B cell (primary cell): ENCODE measurements around the gene HLA-G. TPM values are rescaled to one million over a fixed set of nuclear protein-coding genes. Genes with fewer than 3 reads are reported as not detected.

Experiments
- ATAC-seq: fragments of 200-7000 bp; cut with Tn5 transposase; one replicate; pipeline ENCODE4 v1.10.0; 2021; ENCODE audit warnings: low read depth, mild to moderate bottlenecking, moderate number of reproducible peaks, moderate library complexity
- CTCF ChIA-PET: fragments of 350-600 bp; sonication (Branson Sonifier 250); formaldehyde crosslinking; loops from one replicate; lab custom pipeline; 2021; ENCODE audit warnings: antibody characterized with exemption, inconsistent platforms; lab: Charles Lee
- POLR2A ChIA-PET: fragments of 350-600 bp; sonication (Branson Sonifier 250); formaldehyde crosslinking; loops from one replicate; lab custom pipeline; 2021; ENCODE audit warnings: antibody characterized with exemption; lab: Charles Lee
- DNase-seq: peaks from one replicate; pipeline ENCODE4 v3.0.0; 2013
- H2AFZ ChIP-seq: 2 replicates; pipeline ENCODE4 v1.6.1; 2012; ENCODE audit warnings: mild to moderate bottlenecking, low read depth, low read length; ENCODE audit not compliant: insufficient read depth, poor library complexity, severe bottlenecking
- H3K27ac ChIP-seq, 2 donors: 1 replicate in 1 of 2; 2 replicates in 1 of 2; pipeline ENCODE4 v1.5.1; 2012 to 2013; ENCODE audit warnings: low read length in 2 of 2, mild to moderate bottlenecking in 2 of 2, moderate library complexity in 1 of 2
- H3K27me3 ChIP-seq, 4 experiments: fragments of 200-600 bp in 1 of 4; sonication (generic) in 1 of 4; replicated peaks in 1 of 4; 1 replicate in 2 of 4; 2 replicates in 2 of 4; pipeline versions ENCODE4 v1.6.1 to v1.7.0; 2013 to 2016; ENCODE audit warnings: low read length in 3 of 4, mild to moderate bottlenecking in 2 of 4, mixed read lengths in 1 of 4, moderate library complexity in 1 of 4; ENCODE audit not compliant: insufficient read depth in 4 of 4, control insufficient read depth in 3 of 4; ENCODE audit errors: control extremely low read depth in 1 of 4
- H3K36me3 ChIP-seq, 2 experiments: replicated peaks in 1 of 2; 1 replicate in 1 of 2; 2 replicates in 1 of 2; pipeline versions ENCODE4 v1.6.1 to v1.7.1; 2013; ENCODE audit warnings: low read length in 1 of 2; ENCODE audit not compliant: insufficient read depth in 2 of 2, control insufficient read depth in 1 of 2; ENCODE audit errors: control extremely low read depth in 1 of 2, extremely low read depth in 1 of 2
- H3K4me1 ChIP-seq, 2 donors: fragments of 200-600 bp in 1 of 2; sonication (generic) in 1 of 2; 1 replicate in 1 of 2; 2 replicates in 1 of 2; pipeline versions ENCODE4 v1.5.1 to v1.6.1; 2013 to 2017; ENCODE audit warnings: low read length in 2 of 2; ENCODE audit not compliant: control insufficient read depth in 2 of 2, insufficient read depth in 2 of 2
- H3K4me2 ChIP-seq: replicated peaks from 2 replicates; pipeline ENCODE3; 2012; ENCODE audit warnings: mild to moderate bottlenecking, low read depth, low read length; ENCODE audit not compliant: poor library complexity, severe bottlenecking
- H3K4me3 ChIP-seq, 5 experiments: fragments of 200-600 bp in 1 of 5; sonication (generic) in 1 of 5; 1 replicate in 3 of 5; 2 replicates in 2 of 5; pipeline versions ENCODE4 v1.5.1 to v1.7.0; 2011 to 2016; ENCODE audit warnings: low read length in 4 of 5, mild to moderate bottlenecking in 4 of 5, low read depth in 2 of 5, control low read depth in 1 of 5, moderate library complexity in 1 of 5; ENCODE audit not compliant: insufficient read depth in 1 of 5; ENCODE audit errors: control extremely low read depth in 1 of 5, extremely low read depth in 1 of 5
- H3K79me2 ChIP-seq: fragments of 200-600 bp; sonication (generic); one replicate; pipeline ENCODE4 v1.6.0; 2016; ENCODE audit warnings: low read length; ENCODE audit not compliant: control insufficient read depth, insufficient read depth
- H3K9ac ChIP-seq: fragments of 200-600 bp; sonication (generic); 2 replicates; pipeline ENCODE4 v1.6.1; 2017; ENCODE audit warnings: mild to moderate bottlenecking, low read length, moderate library complexity
- H3K9me3 ChIP-seq, 3 donors: one replicate each; pipeline versions ENCODE4 v1.6.1 to v1.7.1; 2013; ENCODE audit warnings: low read length in 2 of 3; ENCODE audit not compliant: control insufficient read depth in 2 of 3, insufficient read depth in 1 of 3; ENCODE audit errors: control extremely low read depth in 1 of 3
- H4K20me1 ChIP-seq: 2 replicates; pipeline ENCODE4 v1.6.0; 2012; ENCODE audit warnings: mild to moderate bottlenecking, low read length; ENCODE audit not compliant: insufficient read depth, control insufficient read depth, poor library complexity, severe bottlenecking
- H3K27ac Mint-ChIP-seq: one replicate; pipeline ENCODE4 v1.8.0; 2021; ENCODE audit warnings: mixed read lengths
- H3K27me3 Mint-ChIP-seq: one replicate; pipeline ENCODE4 v1.8.0; 2021; ENCODE audit warnings: mixed read lengths
- H3K4me1 Mint-ChIP-seq: one replicate; pipeline ENCODE4 v1.8.0; 2021; ENCODE audit warnings: mixed read lengths
- H3K4me3 Mint-ChIP-seq: one replicate; pipeline ENCODE4 v1.8.0; 2021; ENCODE audit warnings: mixed read lengths
- H3K9me3 Mint-ChIP-seq: one replicate; pipeline ENCODE4 v1.8.0; 2022; ENCODE audit warnings: mixed read lengths; ENCODE audit not compliant: insufficient read depth
- CTCF ChIP-seq: fragments of 200-600 bp; IDR thresholded peaks from one replicate; pipeline ENCODE4 v1.8.0; 2022; ENCODE audit warnings: antibody characterized with exemption, mild to moderate bottlenecking
- EZH2 ChIP-seq: IDR thresholded peaks from 2 replicates; pipeline ENCODE4 v1.6.1; 2012; ENCODE audit warnings: borderline replicate concordance, low read depth, mild to moderate bottlenecking, moderate library complexity, low read length; ENCODE audit not compliant: insufficient read depth, poor library complexity, severe bottlenecking
- WGBS: methylation state at CpG from one replicate; pipeline ENCODE4 v1.1.5; 2013; ENCODE audit warnings: missing lambda C conversion rate; ENCODE audit not compliant: insufficient coverage; 5-methylcytosine and 5-hydroxymethylcytosine counted together
- intact Hi-C: fragments of 100-400 bp; cut with micrococcal nuclease; formaldehyde crosslinking; loops from one replicate; pipeline ENCODE4 v1.10.0; 2022
- polyA plus RNA-seq: library from polyadenylated mRNA; depleted of rRNA; stranded (reverse); fragments of >200 nt; gene quantifications from 2 replicates; pipeline ENCODE4 v1.2.3, GENCODE V29; 2012
- total RNA-seq, 2 donors: library from RNA; stranded (reverse); fragments of 120-200 nt in 1 of 2; gene quantifications; 1 replicate in 1 of 2; 2 replicates in 1 of 2; pipeline versions ENCODE4 v1.2.3 to v1.2.4, GENCODE V29; 2013 to 2022

HLA-G gene
- total and polyA plus RNA-seq, 2 donors (not counting 1 experiment from before 2014, with no cell fraction given): 1.2 to 8.8 TPM

- no peak overlapping the region for H2AFZ ChIP-seq
- H3K27me3 Mint-ChIP-seq: peaks cover 39% of the 10 kb centered on the region
- H3K36me3 ChIP-seq: no peaks in the 10 kb centered on the region
- H3K9ac ChIP-seq: no peak overlapping the region
- DNase-seq (no peak), ATAC-seq (no peak)
- H4K20me1 ChIP-seq: no peaks in the 10 kb centered on the region
- H3K4me3 Mint-ChIP-seq: no peak overlapping the region
- 100% methylated on average over 2 of the region's 7 CpGs for WGBS
- H3K27ac ChIP-seq: no peak overlapping the region
- no peaks in the 10 kb centered on the region for H3K9me3 ChIP-seq
- no peak overlapping the region for H3K4me3 ChIP-seq
- TF ChIP-seq EZH2: no peak
- no peak for TF ChIP-seq CTCF
- no peaks in the 10 kb centered on the region for H3K4me1 ChIP-seq
- CTCF ChIA-PET: no interaction called here
- intact Hi-C loops: no loop called here
- H3K4me1 Mint-ChIP-seq: no peaks in the 10 kb centered on the region
- peaks cover 0 to 12% (median 4%) of the 10 kb centered on the region in 4 experiments for H3K27me3 ChIP-seq
- POLR2A ChIA-PET: no interaction called here
- no peaks in the 10 kb centered on the region for H3K79me2 ChIP-seq
- no peaks in the 10 kb centered on the region for H3K9me3 Mint-ChIP-seq
- H3K4me2 ChIP-seq: no peak overlapping the region
- H3K27ac Mint-ChIP-seq: no peak overlapping the region
Measured at GRCh38 chr6:29815118-29815750, 12.4 kb upstream of the HLA-G start.

- TF ChIP-seq EZH2 (no peak), CTCF (no peak)
- Histone ChIP-seq H3K4me1 (no peaks in the 10 kb centered on the region), H3K4me2 (no peak overlapping the region), H3K36me3 (no peaks in the 10 kb centered on the region), H3K9ac (no peak overlapping the region), H2AFZ (no peak overlapping the region), H3K79me2 (no peaks in the 10 kb centered on the region), H3K27ac (no peak overlapping the region), H3K9me3 (no peaks in the 10 kb centered on the region), H3K4me3 (no peak overlapping the region), H3K27me3 (peaks cover 0 to 12% (median 4%) of the 10 kb centered on the region in 4 experiments), H4K20me1 (no peaks in the 10 kb centered on the region)
- H3K27me3 Mint-ChIP-seq: peaks cover 36% of the 10 kb centered on the region
- DNase-seq (no peak), ATAC-seq (no peak)
- no CpG with 5 or more reads among the region's 1 CpG for WGBS
- ChIA-PET CTCF (no interaction called here), POLR2A (no interaction called here)
- H3K4me3 Mint-ChIP-seq: no peak overlapping the region
- no peaks in the 10 kb centered on the region for H3K4me1 Mint-ChIP-seq
- no peak overlapping the region for H3K27ac Mint-ChIP-seq
- intact Hi-C loops: no loop called here
- H3K9me3 Mint-ChIP-seq: no peaks in the 10 kb centered on the region
Measured at GRCh38 chr6:29816030-29816429, 11.6 kb upstream of the HLA-G start.
